GM19397 (cell line): Measurements from ENCODE around the gene ISOC1.

ENCODE experiments used
- ATAC-seq: cut with Tn5 transposase; IDR thresholded peaks from one replicate; pipeline ENCODE4 v1.9.1; 2021; ENCODE audit warnings: mild to moderate bottlenecking, moderate library complexity; ENCODE audit not compliant: unreplicated experiment

The ISOC1 gene

DNA sequence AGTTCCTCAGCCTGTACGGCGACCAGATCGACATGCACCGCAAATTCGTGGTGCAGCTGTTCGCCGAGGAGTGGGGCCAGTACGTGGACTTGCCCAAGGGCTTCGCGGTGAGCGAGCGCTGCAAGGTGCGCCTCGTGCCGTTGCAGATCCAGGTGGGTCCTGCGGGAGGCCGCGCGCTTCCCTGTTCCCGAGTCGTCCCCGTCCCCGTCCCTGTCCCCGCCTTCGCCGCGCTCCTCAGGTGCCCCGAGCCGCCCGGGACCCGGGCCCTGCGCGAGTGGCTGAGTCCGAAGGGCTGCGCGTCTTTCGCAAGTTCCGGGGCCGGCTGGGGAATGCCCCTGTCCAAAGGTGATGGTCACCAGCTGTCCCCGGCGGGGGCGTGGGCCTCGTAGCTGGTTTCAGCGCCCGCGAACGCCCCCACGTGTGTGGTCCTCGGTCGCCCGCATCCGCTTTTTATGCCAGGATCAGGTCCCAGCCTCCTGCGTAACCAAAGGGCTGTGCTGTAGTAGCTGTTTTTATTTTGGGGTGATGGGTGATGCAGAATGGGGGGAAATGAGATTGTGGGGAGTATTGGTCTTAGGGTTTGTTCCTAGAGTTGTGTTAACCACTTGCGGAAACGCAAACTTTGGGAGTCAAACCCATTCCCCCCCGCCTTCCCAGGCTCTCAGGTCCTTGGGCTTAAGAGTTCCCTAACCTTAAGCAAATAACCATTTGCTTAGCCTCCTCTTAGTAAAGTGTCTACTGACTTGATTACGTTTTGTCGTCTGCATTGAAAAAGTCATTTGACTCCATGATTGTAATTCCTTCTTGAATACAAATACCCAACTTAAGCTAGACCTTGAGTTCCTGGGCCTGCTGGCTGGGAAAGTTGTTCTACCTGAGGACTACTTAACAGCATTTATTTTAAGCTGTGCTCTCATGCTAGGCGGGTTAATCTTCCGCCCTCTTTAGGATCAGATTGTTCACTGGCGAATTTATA, 663 bp downstream of the ISOC1 start:
- ATAC-seq, result peak; percentile 45

DNA sequence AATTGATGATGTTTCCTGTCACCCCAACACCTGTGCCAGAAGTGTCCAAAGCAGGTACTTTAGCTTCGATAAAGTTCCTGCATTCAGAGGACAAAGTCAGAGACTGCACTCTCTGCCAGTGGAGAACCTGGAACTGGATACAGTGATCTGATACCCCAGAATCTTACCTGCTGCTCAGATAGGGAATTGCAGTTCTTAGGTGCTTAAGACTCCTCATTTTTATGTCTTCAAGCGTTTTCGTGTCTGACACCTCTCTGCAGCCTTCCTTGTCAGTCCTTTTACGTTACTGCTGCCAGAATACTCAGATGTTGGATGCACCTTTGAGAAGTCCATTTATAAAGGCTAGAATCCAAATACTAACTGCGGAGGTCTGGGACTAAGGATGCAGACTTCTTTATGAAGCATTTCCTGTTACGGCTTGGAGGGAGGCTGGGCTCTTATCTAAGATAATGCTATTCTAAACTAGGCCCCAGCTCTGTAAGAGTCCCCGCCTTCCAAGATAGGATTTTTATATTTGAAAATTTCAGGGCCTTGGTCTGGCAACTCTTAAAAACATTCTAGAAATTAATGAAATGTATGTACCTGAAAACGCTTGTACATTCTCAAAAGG, 1.9 kb downstream of the ISOC1 start:
- no peak for ATAC-seq

DNA sequence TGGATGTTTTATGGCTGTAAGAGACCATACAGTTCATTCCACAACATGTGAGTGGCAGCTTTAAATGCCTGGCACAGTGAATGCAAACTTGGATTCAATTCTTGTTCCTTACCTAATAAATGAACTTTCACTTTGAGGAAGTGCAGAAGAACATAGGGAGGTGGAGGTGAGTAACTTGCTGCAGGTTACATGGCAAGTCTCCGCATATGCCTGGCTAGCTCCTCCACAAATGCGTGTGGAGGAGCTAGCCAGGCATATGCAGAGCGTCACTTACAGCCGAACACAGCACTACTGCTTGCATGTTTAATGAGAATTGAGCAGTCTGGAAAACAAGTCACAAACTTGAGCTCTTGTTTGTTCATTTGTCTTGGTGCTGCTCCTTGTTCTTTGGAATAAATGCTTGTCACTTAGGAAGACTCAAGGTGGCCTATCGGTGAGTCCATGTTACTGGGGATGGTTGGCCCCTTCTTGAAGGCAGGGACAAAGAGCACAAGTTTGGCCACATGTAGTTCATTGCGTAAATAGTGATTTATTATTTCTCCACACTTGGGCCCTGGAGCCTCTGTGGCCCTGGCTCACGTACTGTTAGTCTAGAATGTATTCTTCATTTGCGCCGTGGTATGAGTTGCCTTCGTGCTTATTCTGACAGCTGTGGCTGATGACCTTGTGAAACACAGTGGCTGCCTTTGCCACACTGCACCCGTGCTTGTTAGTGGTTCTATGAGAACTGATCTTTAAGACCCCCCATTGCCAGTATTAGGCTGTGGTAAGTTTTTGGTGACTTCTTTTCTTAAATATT, 3.1 kb downstream of the ISOC1 start:
- no peak for ATAC-seq

DNA sequence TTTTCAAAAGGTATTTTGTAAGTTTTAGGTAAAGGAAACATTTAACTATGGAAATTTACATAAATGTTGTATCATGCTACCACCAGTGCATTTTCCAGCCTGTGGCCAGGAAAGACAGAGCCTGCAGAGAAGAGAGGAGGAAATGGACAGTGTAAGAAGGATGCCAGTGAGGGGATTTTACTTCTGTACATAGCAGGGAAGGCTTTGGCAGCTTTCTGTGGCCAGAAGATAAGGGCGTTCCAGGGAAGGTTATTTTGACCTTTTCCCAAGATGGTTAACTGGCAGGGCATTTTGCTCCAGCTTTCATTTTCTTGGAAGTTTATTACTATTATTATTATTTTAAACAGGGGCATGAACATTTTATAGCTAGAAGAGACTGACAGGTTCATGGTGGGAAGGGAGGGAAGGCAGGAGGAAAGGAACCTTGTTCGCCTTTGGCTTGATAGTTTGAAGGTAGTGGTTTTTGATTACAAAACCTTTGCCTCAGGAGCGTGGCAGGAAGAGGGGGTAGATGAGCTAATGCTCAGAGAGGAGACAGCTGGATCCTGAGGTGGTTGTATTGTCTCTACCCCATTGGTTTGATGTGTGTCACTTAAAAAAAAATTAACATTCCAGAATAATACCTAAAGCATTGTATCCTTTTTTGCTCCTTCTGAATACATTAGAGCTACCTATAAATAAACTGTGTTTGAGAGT, 4.1 kb downstream of the ISOC1 start:
- ATAC-seq, result no peak

DNA sequence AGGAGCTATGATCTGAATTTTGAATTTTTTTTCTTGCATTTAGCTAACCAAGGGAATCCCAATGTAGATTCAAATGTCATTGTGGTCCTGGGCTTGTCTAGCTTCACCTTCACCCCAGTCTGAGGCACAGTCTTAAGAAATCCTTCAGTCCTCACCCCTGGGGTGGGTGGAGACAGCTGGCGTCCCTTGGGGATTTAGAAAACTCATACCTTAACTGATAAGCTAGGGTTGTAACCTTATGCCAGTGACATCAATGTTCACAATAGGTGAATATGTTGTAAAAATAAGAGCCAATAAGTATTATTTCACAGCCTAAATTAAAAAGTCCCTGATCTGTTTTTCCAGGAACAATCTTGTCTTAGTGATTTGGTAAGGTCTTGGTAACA, 4.6 kb downstream of the ISOC1 start:
- ATAC-seq, result no peak

DNA sequence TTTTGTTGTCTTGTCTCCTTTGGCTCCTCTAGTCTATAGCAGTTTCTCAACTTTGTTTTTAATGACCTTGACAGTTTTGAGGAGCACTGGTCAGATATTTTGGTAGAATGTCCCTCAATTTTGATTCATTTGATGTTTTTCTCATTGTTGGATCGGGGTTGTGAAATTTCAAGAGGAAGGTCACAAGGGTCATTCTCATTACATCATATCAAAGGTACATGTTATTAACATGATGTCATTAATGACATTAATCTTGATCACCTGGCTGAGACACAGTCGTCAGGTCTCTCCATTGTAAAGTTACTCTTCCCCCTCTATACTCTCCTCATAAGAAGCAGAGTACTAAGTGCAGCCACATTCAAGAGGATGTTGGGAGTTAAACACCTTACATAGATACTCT, 7.2 kb downstream of the ISOC1 start:
- ATAC-seq, result no peak

DNA sequence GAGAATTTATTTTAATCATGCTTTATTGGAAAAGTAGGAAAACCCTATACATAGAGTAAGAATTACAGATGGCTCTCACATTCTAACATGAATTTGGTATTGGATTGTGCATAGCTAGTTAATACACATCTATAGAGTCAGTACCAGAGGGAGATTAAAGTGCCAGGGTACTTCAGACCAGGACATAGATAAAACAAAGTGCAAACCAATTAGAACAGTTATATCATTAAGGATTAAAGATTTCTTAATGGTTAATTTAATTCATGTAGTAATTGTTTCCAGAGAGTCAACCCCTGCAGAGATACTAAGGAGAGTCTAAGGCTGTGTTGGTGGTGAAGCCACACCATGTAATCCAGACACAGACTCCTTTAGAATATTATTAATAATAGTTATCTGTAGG, 8.8 kb downstream of the ISOC1 start:
- ATAC-seq, result no peak

DNA sequence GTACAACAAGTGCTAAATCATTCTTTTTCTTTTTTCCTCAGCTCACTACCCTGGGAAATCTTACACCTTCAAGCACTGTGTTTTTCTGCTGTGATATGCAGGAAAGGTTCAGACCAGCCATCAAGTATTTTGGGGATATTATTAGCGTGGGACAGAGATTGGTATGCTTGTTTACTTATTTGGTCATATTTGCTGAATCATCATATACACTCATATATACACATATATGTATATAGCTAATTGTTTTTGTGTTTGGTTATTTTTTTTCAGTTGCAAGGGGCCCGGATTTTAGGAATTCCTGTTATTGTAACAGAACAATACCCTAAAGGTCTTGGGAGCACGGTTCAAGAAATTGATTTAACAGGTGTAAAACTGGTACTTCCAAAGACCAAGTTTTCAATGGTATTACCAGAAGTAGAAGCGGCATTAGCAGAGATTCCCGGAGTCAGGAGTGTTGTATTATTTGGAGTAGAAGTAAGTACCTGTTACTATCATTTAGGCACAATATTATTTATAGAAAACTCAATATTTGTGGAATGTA, 10.4 kb downstream of the ISOC1 start:
- no peak for ATAC-seq

DNA sequence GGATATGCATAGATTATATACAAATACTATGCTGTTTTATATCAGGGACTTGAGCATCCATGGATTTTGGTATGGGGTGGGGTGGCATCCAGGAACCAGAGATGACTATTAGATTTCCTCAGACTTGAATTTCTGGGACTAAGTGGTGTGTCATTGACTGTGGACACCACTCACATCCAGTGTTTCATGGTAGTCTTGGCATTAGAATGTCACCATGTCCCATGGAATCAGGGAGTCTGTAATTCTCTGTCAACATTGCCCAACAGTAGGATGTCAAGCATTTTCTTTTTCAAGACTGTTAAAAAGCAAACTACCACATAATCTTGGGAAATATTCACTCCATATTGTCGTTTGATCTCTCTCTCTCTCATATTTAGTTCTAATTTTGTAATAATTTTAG, 13.1 kb downstream of the ISOC1 start:
- ATAC-seq, result no peak

DNA sequence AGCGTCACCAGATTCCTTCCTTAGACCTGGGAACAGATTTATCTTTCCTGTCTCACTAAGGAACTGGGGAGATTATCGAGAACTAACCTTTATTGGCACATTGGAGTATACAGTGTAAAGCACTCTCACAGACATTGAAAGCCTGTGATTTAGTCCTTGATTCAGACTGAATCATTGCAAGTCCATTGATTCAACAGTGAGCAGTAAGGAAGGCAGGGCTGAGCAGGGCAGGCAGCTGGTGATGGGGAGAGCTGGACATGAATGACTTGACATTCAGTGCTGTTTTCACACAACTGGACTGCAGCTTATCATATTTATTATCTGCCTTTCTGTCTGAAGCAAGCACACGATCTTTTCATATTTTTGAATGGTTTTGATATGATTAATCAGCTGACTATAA, 16.2 kb downstream of the ISOC1 start:
- ATAC-seq, result no peak

DNA sequence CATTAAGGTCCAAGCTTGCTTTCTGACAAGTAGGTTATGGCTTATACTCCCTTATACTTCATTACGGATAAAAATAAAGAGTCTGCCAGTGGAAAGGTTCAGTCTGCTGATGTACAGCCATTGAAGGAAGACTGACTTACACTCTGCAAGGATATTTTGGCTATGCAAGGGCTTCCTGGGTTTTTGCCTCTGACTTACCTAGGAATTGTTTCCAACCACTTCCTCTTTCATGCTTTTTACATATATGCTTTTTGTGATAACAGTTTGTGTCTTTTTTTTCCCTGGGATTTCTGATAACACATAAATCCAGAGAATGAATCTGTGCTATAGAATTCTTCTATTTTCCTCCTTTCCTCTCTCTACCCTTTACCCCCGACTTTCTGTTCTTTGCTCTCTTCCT, 16.8 kb downstream of the ISOC1 start:
- no peak for ATAC-seq

DNA sequence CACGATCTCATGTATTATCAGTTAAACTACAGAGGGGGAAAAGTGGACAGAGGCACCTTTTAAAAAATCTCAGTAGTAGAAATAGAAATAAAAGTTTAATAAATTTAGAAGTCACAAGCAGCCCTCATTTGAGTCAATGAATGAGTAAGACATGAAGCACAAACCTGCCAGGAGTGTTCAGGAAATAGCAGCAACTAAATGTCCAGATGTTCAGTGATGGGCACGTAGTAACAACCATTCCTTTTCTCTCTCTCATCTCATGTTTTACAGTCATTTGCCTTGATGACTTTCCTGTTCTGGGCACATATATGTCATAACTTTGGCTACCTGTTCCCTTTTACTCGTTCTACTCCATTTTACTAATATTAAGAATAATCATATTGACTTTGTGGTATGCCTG, 17.7 kb downstream of the ISOC1 start:
- no peak for ATAC-seq

DNA sequence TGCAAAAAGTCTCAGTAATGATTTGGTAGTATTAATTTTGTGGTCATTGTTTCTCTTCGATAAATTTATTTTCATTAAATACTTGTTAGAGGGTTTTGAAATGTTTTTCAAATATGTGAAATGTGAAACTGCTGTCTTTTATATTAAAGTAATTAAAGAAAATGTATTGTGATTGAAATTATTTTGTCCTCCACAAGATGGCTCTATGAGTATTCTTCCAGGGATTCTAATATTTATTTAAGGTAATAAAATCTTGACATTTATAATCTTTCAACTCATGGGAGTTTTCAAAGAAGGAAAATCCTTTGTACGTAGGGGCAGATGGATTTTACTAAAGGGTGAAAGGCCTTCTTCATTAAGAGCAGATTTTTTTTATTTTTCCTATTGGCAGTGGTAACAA, 19.3 kb downstream of the ISOC1 start:
- ATAC-seq, result no peak

DNA sequence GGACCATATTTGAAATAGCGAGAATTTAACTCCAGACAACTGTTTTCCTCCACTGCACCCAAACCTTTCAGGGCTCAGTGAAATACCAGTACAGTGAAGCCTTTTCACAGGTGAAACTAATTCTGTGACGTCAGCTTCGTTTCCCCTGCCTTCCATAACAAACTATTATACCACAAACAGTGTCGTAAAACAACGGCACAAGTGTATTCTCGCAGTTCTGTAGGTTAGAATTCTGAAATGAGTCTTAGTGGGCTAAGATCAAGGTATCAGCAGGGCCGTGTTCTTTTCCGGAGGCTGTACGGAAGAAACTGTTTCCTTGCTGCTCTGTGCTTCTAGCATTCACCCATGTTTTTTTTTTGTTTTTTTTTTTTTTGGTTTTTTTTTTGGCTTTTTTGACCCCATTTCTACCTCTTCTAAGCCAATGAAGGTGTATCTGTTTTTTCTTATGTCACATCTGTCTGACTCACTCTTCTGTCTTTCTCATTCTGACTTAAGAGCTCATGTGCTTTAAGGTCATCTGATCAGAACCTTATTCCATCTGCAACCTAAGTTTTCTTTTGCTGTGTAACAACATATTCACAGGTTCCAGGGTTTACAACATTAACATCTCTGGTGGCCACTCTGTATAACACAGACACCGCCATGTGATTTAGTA, 20.1 kb downstream of the ISOC1 start:
- no peak for ATAC-seq

DNA sequence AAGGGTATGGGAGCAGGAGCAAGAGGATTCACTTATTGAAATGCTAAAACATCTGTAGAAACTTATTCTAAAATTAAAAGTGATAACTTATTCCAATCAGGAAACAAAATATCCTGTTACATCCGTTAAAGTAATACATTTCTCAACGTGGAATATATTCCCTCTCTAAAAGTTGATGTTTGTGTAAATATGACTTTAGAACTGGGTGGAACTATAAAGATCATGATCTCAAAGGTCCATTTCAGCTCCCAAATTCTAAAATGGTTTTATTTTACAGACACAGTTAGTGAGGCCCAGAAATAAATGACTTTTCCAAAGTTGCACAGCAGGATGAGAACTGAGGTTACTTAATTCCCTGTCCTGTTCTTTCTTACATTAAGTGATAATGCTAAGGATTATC, 21.1 kb downstream of the ISOC1 start:
- ATAC-seq, result no peak

DNA sequence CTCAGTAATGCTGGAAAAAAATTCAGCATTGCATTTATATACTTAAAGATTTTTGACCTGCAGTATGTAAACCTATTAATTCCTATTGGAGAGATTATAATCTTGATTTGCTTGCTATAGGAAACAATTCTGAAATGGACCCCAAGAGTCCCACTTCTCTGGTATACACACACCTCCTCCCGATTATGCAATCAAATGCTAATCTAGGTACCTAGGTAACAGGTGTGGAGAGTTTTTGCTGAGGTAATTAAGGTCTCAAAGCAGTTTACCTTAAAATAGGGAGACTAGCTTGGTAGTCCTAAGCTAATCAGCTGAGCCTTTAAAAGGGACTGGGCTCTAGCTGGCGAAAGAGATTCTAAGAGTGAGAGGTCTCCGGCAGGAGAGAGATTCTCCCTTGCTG, 22.2 kb downstream of the ISOC1 start:
- ATAC-seq, result no peak

DNA sequence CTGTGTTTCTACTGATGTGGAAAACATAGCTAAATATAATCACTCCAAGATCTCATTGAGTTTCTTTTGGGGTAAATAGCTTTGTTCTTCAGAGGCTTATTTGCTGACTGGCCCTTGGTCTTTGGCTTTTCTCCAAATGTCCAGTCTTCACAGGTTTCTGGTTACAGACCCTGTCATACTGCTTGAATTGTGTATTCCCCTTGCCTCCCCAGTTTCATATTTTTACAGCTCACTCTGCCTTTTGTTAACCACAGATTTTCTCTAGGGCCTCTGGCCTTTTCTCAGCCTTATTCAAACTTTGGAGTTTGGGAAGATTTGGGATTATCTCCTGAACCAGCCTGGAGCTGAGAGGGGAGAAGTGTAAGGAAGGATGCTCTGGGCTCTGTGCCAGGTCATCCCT, 23.9 kb downstream of the ISOC1 start:
- no peak for ATAC-seq

DNA sequence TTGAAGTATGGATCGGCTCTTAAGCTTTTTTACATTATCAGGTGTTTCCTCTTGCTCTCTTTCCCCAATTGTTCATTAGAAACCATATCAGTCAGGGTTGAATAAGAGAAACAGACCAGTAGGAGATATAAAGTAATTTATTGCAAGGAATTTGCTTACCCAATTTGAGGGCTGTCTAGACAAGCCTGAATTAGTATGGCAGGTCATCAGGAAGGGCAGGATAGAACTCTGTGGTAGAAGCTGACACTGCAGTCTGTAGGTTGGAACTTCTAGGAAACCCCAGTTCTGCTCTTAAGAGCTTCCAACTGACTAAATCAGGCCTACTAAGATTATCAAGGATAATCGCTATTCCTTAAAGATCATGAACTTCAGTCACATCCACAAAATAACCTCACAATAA, 24.3 kb downstream of the ISOC1 start:
- ATAC-seq, result no peak

DNA sequence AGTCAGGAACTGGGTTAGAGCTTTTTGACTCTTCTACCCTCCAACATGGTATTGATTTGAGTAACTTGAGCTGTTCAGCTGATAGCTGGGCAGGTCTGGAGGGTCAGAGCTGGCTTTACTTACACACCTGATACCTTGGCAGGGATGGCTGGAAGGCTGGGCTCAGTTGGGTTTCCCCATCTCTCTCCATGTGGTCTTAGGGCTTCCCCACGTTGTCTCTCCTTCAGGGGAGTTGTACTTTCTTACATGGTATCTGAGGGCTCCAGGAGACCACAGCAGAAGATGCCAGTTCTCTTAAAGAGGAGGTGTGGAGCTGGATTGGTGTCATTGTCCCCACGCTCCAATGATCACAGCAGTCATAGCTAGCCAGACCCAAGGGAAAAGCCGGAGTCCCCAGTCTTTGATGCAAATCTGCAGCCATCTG, 25.6 kb downstream of the ISOC1 start:
- peak; percentile 73 for ATAC-seq

DNA sequence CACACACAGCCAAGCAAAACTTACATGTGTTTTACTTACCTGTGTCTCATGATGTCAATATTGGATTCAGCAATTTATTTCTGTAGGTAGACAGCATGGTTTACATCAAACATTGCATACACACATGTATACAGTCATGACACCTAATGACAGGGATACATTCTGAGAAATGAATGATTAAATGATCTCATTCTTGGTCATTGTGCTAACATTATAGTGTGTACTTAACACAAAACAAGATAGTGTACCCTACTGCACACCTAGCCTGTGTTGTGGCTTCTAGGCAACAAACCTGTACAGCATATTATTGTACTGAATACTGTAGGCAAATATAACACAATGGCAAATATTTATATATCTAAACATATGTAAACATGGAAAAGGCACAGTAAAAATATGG, 28.0 kb downstream of the ISOC1 start:
- ATAC-seq, result no peak
